ENCODE measurements around the gene IDH3B. TPM values are rescaled to one million over a fixed set of nuclear protein-coding genes. Genes with fewer than 3 reads are reported as not detected.
"Not testable (repeated sequence)": the region's sequence is repeated elsewhere in the genome, so short reads cannot be mapped to it uniquely, and the experiment has no call there.

The IDH3B gene
- total and polyA plus RNA-seq, 7 donors: 103 to 131 (median 114) TPM

DNA sequence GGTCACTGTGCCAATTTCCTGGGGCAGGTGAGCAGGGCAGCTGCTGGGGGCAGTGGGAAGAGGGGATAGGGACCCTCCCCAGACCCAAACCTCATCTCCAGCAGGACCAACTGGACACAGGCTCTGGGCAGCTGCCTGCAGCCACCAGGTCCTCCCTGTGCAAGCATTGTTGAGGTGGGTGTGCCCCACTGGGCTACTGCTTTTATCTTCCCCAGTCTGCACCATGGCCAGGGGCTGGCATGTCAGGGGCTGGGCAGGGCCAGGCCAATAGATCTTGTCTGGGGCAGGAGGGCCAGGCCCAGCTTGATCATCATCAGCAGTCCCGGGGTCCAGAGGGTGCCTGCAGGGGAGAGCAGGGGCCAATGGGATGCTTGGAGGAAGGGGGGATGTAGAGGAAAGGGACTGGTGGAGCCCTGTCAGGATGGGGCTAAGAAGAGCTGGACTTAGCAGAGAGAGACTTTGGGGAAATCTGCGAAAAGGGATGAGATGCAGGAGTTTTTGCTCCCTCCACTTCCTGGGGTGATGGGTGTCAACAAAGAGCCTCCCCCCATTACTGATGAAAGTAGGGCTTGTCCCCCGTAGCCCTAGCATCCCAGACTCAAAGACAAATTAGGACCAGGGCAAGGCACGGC, 34.3 kb upstream of the IDH3B start:
- peaks cover 0 to 15% (median 12%) of the 10 kb centered on the region in 4 donors for H3K4me1 ChIP-seq
- DNase-seq: peak; percentile 61
- H3K9me3 ChIP-seq: no peaks in the 10 kb centered on the region
- TF ChIP-seq, protein P1, sequence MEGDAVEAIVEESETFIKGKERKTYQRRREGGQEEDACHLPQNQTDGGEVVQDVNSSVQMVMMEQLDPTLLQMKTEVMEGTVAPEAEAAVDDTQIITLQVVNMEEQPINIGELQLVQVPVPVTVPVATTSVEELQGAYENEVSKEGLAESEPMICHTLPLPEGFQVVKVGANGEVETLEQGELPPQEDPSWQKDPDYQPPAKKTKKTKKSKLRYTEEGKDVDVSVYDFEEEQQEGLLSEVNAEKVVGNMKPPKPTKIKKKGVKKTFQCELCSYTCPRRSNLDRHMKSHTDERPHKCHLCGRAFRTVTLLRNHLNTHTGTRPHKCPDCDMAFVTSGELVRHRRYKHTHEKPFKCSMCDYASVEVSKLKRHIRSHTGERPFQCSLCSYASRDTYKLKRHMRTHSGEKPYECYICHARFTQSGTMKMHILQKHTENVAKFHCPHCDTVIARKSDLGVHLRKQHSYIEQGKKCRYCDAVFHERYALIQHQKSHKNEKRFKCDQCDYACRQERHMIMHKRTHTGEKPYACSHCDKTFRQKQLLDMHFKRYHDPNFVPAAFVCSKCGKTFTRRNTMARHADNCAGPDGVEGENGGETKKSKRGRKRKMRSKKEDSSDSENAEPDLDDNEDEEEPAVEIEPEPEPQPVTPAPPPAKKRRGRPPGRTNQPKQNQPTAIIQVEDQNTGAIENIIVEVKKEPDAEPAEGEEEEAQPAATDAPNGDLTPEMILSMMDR (IDR thresholded peaks at IDR 0.05): no peak
- TF ChIP-seq EP300 (IDR thresholded peaks at IDR 0.05) (no peak), POLR2AphosphoS5 (IDR thresholded peaks at IDR 0.05) (no peak)
- H3K36me3 ChIP-seq: no peaks in the 10 kb centered on the region
- H3K4me3 ChIP-seq: no peak overlapping the region
- H3K27ac ChIP-seq: no peak overlapping the region
- 67 to 79% methylated on average over 4 of the region's 4 CpGs for WGBS, 2 donors
- intact Hi-C loops (cut with DNase I): loop anchor here (10.0 kb wide), 2 partner anchors 146 to 306 kb away; partner anchors contain the start of genes PCED1A and VPS16
- no peaks in the 10 kb centered on the region for H3K27me3 ChIP-seq

- intact Hi-C loops (cut with DNase I): loop anchor here (10.0 kb wide), 2 partner anchors 147 to 307 kb away; partner anchors contain the start of genes PCED1A and VPS16
- Histone ChIP-seq H3K36me3 (no peaks in the 10 kb centered on the region), H3K4me1 (peaks cover 0 to 16% (median 13%) of the 10 kb centered on the region in 4 donors), H3K27ac (no peak overlapping the region), H3K9me3 (no peaks in the 10 kb centered on the region), H3K27me3 (no peaks in the 10 kb centered on the region), H3K4me3 (no peak overlapping the region)
- TF ChIP-seq POLR2AphosphoS5 (IDR thresholded peaks at IDR 0.05) (no peak), EP300 (IDR thresholded peaks at IDR 0.05) (no peak), POLR2A (IDR thresholded peaks at IDR 0.05) (no peak)
- TF ChIP-seq, protein P1 (IDR thresholded peaks at IDR 0.05): no peak
- DNase-seq: peak; percentile 30
- 38 to 46% methylated on average over 3 of the region's 3 CpGs for WGBS, 2 donors
Observed at GRCh38 chr20:2697768-2698167, 33.8 kb upstream of the IDH3B start.

DNA sequence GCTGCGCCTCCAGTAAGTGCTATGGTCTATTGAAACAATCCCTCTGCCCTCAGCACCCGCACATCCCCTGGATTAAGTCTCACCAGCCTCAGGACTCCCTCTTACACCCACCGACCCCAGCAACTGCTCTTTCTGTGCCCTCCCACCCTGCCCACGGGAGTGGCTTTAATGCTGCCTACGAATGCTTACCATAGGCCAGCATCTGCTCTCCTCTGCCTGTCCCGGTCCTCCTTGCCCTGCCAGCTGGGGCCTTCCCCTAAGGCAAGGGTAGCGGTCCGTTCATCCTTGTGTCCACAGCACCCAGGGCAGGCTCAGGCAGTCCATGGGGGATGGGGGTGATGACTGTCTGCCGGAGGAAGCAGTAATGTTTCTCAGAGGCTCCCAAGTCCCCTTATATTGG, 32.6 kb upstream of the IDH3B start:
- TF ChIP-seq, protein P1 (IDR thresholded peaks at IDR 0.05): no peak
- TF ChIP-seq POLR2A (IDR thresholded peaks at IDR 0.05) (no peak), EP300 (IDR thresholded peaks at IDR 0.05) (no peak), POLR2AphosphoS5 (IDR thresholded peaks at IDR 0.05) (no peak)
- Histone ChIP-seq H3K4me1 (peaks cover 0 to 20% (median 18%) of the 10 kb centered on the region in 4 donors), H3K4me3 (no peak overlapping the region), H3K36me3 (no peaks in the 10 kb centered on the region), H3K27ac (no peak overlapping the region), H3K9me3 (no peaks in the 10 kb centered on the region), H3K27me3 (no peaks in the 10 kb centered on the region)
- intact Hi-C loops (cut with DNase I): loop anchor here (10.0 kb wide), 2 partner anchors 148 to 308 kb away; partner anchors contain the start of genes PCED1A and VPS16
- peak; percentile 57 for DNase-seq
- WGBS, 2 donors: 84 to 91% methylated on average over 9 of the region's 9 CpGs

DNA sequence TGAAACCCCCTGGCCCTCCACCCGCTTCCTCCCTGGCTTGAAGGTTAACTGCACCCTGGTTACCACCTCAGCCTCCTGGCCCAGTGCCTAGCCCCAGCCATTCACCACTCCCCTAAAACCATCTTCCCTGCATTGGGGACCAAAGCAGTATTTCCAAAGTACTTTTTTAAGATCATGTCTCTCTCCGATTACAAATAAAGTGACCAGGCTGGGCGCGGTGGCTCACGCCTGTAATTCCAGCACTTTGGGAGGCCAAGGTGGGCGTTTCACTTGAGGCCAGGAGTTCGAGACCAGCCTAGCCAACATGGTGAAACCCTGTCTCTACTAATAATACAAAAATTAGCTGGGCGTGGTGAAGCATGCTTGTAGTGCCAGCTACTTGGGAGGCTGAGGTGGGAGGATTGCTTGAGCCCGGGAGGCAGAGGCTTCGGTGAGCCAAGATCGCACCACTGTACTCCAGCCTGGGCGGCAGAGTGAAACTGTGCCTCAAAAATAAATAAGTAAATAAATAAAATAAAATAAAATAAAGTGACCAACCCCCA, 32.0 kb upstream of the IDH3B start:
- intact Hi-C loops (cut with DNase I): loop anchor here (10.0 kb wide), 2 partner anchors 149 to 309 kb away; partner anchors contain the start of genes PCED1A and VPS16
- not testable (repeated sequence) for H3K36me3 ChIP-seq, H3K4me3 ChIP-seq, H3K27me3 ChIP-seq, H3K9me3 ChIP-seq, H3K27ac ChIP-seq
- H3K4me1 ChIP-seq: peaks cover 0 to 23% (median 20%) of the 10 kb centered on the region in 4 donors
- WGBS, 2 donors: 86 to 95% methylated on average over 12 of the region's 12 CpGs
- peak; percentile 28 for DNase-seq

DNA sequence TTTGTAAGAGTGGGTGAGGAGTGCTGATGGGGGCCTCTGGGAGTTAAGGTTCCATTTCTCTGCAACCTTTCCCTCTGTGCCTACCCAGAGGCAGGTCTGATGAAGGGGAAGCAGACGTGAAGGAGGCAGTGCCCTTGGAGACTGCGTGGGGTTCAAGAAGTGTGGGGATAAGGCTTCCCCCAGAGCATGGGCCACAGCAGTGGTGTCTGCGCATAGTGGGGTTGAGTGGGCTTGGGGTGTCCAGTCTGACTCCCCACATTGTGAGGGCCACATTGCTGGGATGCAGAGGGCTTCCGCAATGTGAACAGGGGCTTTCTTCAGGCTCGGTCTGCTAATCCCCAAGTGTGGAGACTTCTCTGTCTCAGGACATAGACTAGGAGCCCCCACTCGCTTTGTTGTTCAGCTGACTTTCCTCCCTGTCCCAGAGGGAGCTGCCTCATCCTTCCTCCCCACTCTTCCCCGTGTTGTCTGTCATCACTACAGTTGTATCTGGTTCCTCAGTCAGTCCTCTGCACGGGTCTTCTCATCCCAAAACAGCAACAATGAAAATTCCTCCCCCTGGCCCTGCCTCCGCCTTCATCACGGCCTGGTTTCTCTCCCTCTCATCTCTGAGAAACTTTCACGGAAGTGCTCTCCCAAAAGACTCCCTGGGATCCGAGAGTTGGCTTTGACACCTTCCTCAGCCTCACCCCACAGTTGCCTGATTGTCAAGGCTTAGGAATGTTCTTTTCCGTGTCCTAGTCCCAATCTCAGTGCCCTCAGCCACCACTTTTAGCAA, 31.4 kb upstream of the IDH3B start:
- TF ChIP-seq POLR2AphosphoS5 (IDR thresholded peaks at IDR 0.05) (no peak), EP300 (IDR thresholded peaks at IDR 0.05) (no peak), POLR2A (IDR thresholded peaks at IDR 0.05) (no peak)
- TF ChIP-seq, protein P1 (IDR thresholded peaks at IDR 0.05): no peak
- intact Hi-C loops (cut with DNase I): loop anchor here (10.0 kb wide), 2 partner anchors 149 to 309 kb away; partner anchors contain the start of genes PCED1A and VPS16
- Histone ChIP-seq H3K4me1 (peaks cover 0 to 23% (median 20%) of the 10 kb centered on the region in 4 donors), H3K27ac (no peak overlapping the region), H3K27me3 (no peaks in the 10 kb centered on the region), H3K9me3 (no peaks in the 10 kb centered on the region), H3K4me3 (no peak overlapping the region), H3K36me3 (no peaks in the 10 kb centered on the region)
- WGBS, 2 donors: 78 to 85% methylated on average over 13 of the region's 13 CpGs
- peak; percentile 56 for DNase-seq

All from sigmoid colon (tissue), 7 donors.